ENCODE data around the gene B4GAT1. TPM values are rescaled to one million over a fixed set of nuclear protein-coding genes. Genes with fewer than 3 reads are reported as not detected.

The B4GAT1 gene
- total RNA-seq, 3 donors from 2014 or later = 13.4 to 34.6 (median 13.4) TPM

- Histone ChIP-seq H3K4me1 (ENCODE audit: low read depth) (peaks cover 19% of the 10 kb centered on the region), H3K36me3 (ENCODE audit: low read depth) (peaks cover under 1% of the 10 kb centered on the region), H3K9me3 (no peaks in the 10 kb centered on the region), H3K4me3 (no peak overlapping the region)
- intact Hi-C loops (cut with DNase I, micrococcal nuclease) = no loop called here
- no peak for TF ChIP-seq CTCF (IDR thresholded peaks at IDR 0.05)
- DNase-seq (peak in 2 of 3 donors; percentile 36 to 55), ATAC-seq (no peak)
Measured at GRCh38 chr11:66334605-66335442, 12.6 kb downstream of the B4GAT1 start.

- intact Hi-C loops (cut with DNase I, micrococcal nuclease) = no loop called here
- no peak overlapping the region for H3K4me3 ChIP-seq
- peak in 2 of 3 donors; percentile 21 to 43 for DNase-seq
Measured at GRCh38 chr11:66333896-66334604, 13.4 kb downstream of the B4GAT1 start.

GRCh38 chr11:66333220-66333877 lies 14.1 kb downstream of the B4GAT1 start:
- no peak for TF ChIP-seq CTCF (IDR thresholded peaks at IDR 0.05)
- DNase-seq (peak in 2 of 3 donors; percentile 24 to 48), ATAC-seq (no peak)
- Histone ChIP-seq H3K4me3 (no peak overlapping the region), H3K36me3 (ENCODE audit: low read depth) (no peaks in the 10 kb centered on the region), H3K9me3 (no peaks in the 10 kb centered on the region), H3K4me1 (ENCODE audit: low read depth) (peaks cover 25% of the 10 kb centered on the region)
- intact Hi-C loops (cut with DNase I, micrococcal nuclease) = no loop called here

More at GRCh38 chr11:66333896-66334604, 13.4 kb downstream of the B4GAT1 start:
- peaks cover 19% of the 10 kb centered on the region for H3K4me1 ChIP-seq (ENCODE audit: low read depth)
- no peaks in the 10 kb centered on the region for H3K9me3 ChIP-seq
- TF ChIP-seq CTCF (IDR thresholded peaks at IDR 0.05) = no peak
- no peak for ATAC-seq
- H3K36me3 ChIP-seq (ENCODE audit: low read depth) = no peaks in the 10 kb centered on the region

- ATAC-seq (no peak), DNase-seq (no peak)
- intact Hi-C loops (cut with DNase I, micrococcal nuclease) = no loop called here
- Histone ChIP-seq H3K9me3 (no peaks in the 10 kb centered on the region), H3K36me3 (ENCODE audit: low read depth) (no peaks in the 10 kb centered on the region), H3K4me3 (no peak overlapping the region), H3K4me1 (ENCODE audit: low read depth) (peaks cover 31% of the 10 kb centered on the region)
- TF ChIP-seq CTCF (IDR thresholded peaks at IDR 0.05) = no peak
Measured at GRCh38 chr11:66332371-66333219, 14.8 kb downstream of the B4GAT1 start.

Data from mucosa of descending colon (tissue), 3 donors.